T-helper 17 cell (primary cell): ENCODE measurements around the gene FNDC11. TPM values are rescaled to one million over a fixed set of nuclear protein-coding genes. Genes with fewer than 3 reads are reported as not detected.
"Not testable (repeated sequence)": the region's sequence is repeated elsewhere in the genome, so short reads cannot be mapped to it uniquely, and the experiment has no call there.

Experiments used
- ATAC-seq: fragments of 150-1000 bp; cut with Tn5 transposase; 2 replicates; pipeline ENCODE4 v1.10.0; 2021; ENCODE audit warnings: mild to moderate bottlenecking, moderate library complexity
- DNase-seq, 3 donors: peaks; one replicate each; pipeline versions ENCODE4 v3.0.0 to v3.0.0-alpha.2; 2020 to 2021
- H3K9me3 ChIP-seq: one replicate; pipeline ENCODE4 v1.7.0; 2013; ENCODE audit warnings: low read length, mild to moderate bottlenecking; ENCODE audit not compliant: control insufficient read depth, poor library complexity, severe bottlenecking
- H3K27ac Mint-ChIP-seq: one replicate; pipeline ENCODE4 v1.8.0; 2022; ENCODE audit warnings: mild to moderate bottlenecking, moderate library complexity, mixed read lengths
- H3K27me3 Mint-ChIP-seq: one replicate; pipeline ENCODE4 v1.8.0; 2022; ENCODE audit warnings: mixed read lengths
- H3K36me3 Mint-ChIP-seq: one replicate; pipeline ENCODE4 v1.8.0; 2022; ENCODE audit warnings: low read depth, mixed read lengths
- H3K4me1 Mint-ChIP-seq: one replicate; pipeline ENCODE4 v1.8.0; 2022; ENCODE audit warnings: mild to moderate bottlenecking, mixed read lengths
- H3K4me3 Mint-ChIP-seq: one replicate; pipeline ENCODE4 v1.8.0; 2022; ENCODE audit warnings: mild to moderate bottlenecking, moderate library complexity, mixed read lengths
- total RNA-seq, 4 donors: library from RNA in 2 of 4; stranded (reverse) in 2 of 4; gene quantifications; one replicate each; pipeline ENCODE4 v1.2.3 and lab custom pipeline; 2022 to 2026

Gene FNDC11
- total RNA-seq, 2 donors from 2014 or later: 0.44 to 0.99 TPM

DNA sequence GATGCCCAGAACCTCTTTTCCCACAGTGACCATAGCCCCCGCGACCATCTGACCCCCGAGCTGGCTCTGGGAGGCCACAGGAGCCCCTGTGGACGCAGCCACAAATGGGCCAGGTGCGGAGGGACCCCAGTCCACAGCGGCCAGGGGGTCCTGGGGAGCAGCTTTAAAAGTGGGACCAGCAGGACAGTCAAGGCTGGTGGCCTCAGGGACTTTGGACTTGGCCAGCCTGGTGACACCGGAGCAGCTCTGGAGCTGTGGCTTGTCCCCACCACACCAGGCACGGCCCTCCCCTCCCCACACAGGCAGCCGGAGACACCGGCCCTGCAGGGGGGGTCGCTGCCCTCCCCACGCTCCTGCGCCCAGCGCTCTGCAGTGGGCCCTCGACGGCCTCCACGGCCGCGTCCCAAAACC lies 3.5 kb downstream of the FNDC11 start:
- Mint-ChIP-seq H3K27ac (no peak overlapping the region), H3K36me3 (peaks cover 4% of the 10 kb centered on the region)

DNA sequence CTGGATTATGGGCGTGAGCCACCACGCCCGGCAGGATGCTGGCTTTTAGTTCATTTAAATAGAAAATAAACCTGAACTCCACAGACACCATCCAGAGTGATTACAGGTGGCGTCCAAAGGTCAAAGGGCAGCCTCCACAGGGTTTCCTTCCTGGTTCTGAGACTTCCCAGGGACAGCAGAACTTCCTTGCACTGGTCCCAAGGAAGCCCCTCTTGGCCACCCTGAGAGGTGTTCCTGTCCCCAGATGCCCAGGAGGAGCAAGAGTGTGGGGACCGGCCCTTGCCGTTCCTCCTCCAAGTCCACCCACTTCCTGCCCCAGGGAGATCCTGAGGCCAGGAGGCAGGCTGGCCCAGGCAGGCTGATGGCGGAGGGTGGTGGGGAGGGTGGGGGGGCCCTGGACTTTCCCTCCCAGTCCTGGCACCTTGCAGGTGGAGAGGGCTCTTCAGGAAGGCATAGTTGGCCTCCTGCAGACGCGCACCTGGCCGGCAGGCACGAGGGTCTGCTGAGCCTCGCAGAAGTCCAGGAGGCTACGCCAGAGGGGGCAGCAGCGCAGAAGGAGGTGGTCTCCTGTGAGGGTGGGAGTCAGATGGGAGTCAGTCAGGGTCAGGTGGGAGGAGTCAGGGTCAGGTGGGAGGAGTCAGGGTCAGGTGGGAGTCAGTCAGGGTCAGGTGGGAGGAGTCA lies 5.0 kb downstream of the FNDC11 start:
- ATAC-seq: peak; percentile 19
- DNase-seq: no peak
- no peak overlapping the region for H3K4me3 Mint-ChIP-seq
- H3K4me1 Mint-ChIP-seq: peaks cover 5% of the 10 kb centered on the region
- no peaks in the 10 kb centered on the region for H3K9me3 ChIP-seq
- H3K27ac Mint-ChIP-seq: no peak overlapping the region
- peaks cover 4% of the 10 kb centered on the region for H3K36me3 Mint-ChIP-seq
- H3K27me3 Mint-ChIP-seq: no peaks in the 10 kb centered on the region

More for the DNA sequence above, 3.5 kb downstream of the FNDC11 start:
- DNase-seq: no peak
- no peaks in the 10 kb centered on the region for H3K9me3 ChIP-seq
- H3K4me3 Mint-ChIP-seq: no peak overlapping the region
- H3K4me1 Mint-ChIP-seq: peaks cover 9% of the 10 kb centered on the region
- H3K27me3 Mint-ChIP-seq: no peaks in the 10 kb centered on the region
- no peak for ATAC-seq

GRCh38 chr20:63559485-63560332 lies 5.8 kb downstream of the FNDC11 start:
- H3K27me3 Mint-ChIP-seq, H3K9me3 ChIP-seq, ATAC-seq, H3K27ac Mint-ChIP-seq, H3K4me1 Mint-ChIP-seq, H3K4me3 Mint-ChIP-seq, H3K36me3 Mint-ChIP-seq: not testable (repeated sequence)
- DNase-seq: peak in 1 of 3 donors; percentile 51

GRCh38 chr20:63560333-63560805 lies 6.4 kb downstream of the FNDC11 start:
- Mint-ChIP-seq H3K27ac (no peak overlapping the region), H3K36me3 (peaks cover 4% of the 10 kb centered on the region), H3K4me1 (peaks cover 5% of the 10 kb centered on the region), H3K27me3 (no peaks in the 10 kb centered on the region), H3K4me3 (no peak overlapping the region)
- no peak for DNase-seq
- no peaks in the 10 kb centered on the region for H3K9me3 ChIP-seq
- no peak for ATAC-seq

DNA sequence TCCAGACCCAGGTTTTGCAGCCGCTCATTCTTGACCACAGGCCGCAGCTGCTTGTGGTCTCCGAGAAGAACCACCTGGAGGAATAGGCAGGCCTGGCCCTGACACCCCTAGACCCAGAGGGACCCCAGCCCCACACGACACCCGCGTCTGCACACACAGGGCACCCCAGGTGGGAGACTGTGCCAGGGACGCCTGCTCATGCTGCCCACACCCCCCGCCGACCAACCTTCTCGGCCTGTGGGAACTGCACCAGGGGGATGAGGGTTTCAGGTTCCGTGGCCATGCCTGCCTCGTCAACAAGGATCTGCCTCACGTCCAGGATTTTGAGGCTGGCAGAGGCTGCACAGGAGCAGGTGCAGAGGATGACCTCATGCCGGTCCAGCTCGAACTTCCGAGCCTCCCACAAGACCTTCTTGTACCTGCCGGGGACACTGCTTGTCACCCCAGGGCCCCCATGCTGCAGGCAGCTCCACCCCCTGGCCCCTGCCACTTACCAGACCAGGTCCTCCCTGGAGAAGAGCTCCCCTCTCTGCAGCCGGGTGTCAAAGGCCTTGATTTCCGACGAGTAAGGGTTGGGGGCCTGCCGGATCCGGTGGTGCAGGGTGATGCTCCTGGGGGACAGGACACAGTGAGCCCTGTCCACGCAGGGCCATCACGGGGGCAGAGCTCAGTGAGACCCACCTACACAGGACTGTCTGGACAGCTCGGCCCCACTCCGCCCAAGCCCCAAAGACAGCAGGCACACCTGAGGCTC lies 7.1 kb downstream of the FNDC11 start:
- H3K9me3 ChIP-seq: no peaks in the 10 kb centered on the region
- Mint-ChIP-seq H3K27me3 (no peaks in the 10 kb centered on the region), H3K4me1 (peaks cover 5% of the 10 kb centered on the region), H3K36me3 (peaks cover 4% of the 10 kb centered on the region), H3K4me3 (no peak overlapping the region), H3K27ac (no peak overlapping the region)
- ATAC-seq: no peak
- no peak for DNase-seq

GRCh38 chr20:63561624-63562396 lies 7.9 kb downstream of the FNDC11 start:
- ATAC-seq (no peak), DNase-seq (no peak)
- H3K9me3 ChIP-seq: no peaks in the 10 kb centered on the region
- Mint-ChIP-seq H3K27ac (no peak overlapping the region), H3K4me1 (peaks cover 5% of the 10 kb centered on the region), H3K27me3 (no peaks in the 10 kb centered on the region), H3K36me3 (peaks cover 4% of the 10 kb centered on the region), H3K4me3 (no peak overlapping the region)

DNA sequence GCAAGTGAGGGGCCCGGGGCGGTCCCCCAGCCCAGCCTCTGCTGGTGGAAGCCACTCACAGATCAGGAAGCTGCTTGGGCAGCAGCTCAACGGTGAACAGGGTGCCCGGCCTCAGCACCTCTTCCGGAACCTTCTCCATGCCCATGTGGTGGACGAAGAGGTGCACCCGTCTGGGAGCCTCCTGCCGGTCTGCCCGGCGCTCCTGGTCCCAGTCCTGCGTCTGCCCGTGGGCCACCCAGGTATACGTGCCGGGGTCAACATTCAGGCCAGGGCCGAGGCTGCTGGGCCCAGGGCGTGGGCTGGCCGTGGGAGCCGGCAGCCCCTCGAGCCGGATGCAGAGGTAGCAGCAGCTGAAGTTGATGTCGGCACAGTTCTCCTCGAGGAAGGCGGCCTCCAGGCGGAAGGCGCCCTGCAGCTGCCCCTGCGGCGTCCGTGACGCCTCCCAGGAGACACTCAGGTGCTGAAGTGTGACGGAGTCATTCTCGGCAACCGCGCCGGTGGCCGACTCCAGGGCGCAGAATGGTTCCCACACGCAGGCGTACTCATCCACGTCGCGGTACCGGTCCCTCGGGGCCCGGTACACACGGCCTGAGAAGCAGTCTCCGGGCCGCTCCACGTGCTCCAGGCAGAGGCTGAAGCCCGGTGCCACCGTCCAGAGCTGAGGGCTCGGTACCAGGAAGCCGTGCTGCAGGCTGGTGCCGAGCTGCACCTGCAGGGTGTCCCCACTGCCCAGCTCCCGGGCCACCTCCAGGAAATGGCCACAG lies 8.7 kb downstream of the FNDC11 start:
- no peak for ATAC-seq
- Mint-ChIP-seq H3K4me1 (peaks cover 7% of the 10 kb centered on the region), H3K27me3 (no peaks in the 10 kb centered on the region), H3K4me3 (no peak overlapping the region), H3K36me3 (peaks cover 4% of the 10 kb centered on the region), H3K27ac (no peak overlapping the region)
- no peak for DNase-seq
- H3K9me3 ChIP-seq: no peaks in the 10 kb centered on the region

GRCh38 chr20:63563225-63563935 lies 9.4 kb downstream of the FNDC11 start:
- Mint-ChIP-seq H3K4me3 (no peak overlapping the region), H3K36me3 (peaks cover 4% of the 10 kb centered on the region), H3K4me1 (peaks cover 11% of the 10 kb centered on the region), H3K27ac (no peak overlapping the region), H3K27me3 (no peaks in the 10 kb centered on the region)
- DNase-seq: no peak
- no peaks in the 10 kb centered on the region for H3K9me3 ChIP-seq
- ATAC-seq: no peak

GRCh38 chr20:63564036-63564810 lies 10.3 kb downstream of the FNDC11 start:
- Mint-ChIP-seq H3K27me3 (no peaks in the 10 kb centered on the region), H3K36me3 (peaks cover 2% of the 10 kb centered on the region)

GRCh38 chr20:63565021-63565698 lies 11.2 kb downstream of the FNDC11 start:
- ATAC-seq: no peak
- H3K4me1 Mint-ChIP-seq: peaks cover 15% of the 10 kb centered on the region
- H3K36me3 Mint-ChIP-seq: peaks cover 2% of the 10 kb centered on the region
- no peak for DNase-seq
- H3K27me3 Mint-ChIP-seq: no peaks in the 10 kb centered on the region
- H3K4me3 Mint-ChIP-seq: no peak overlapping the region
- H3K27ac Mint-ChIP-seq: no peak overlapping the region
- no peaks in the 10 kb centered on the region for H3K9me3 ChIP-seq

More at GRCh38 chr20:63564036-63564810, 10.3 kb downstream of the FNDC11 start:
- Mint-ChIP-seq H3K4me1 (peaks cover 12% of the 10 kb centered on the region), H3K4me3 (no peak overlapping the region), H3K27ac (no peak overlapping the region)
- H3K9me3 ChIP-seq: no peaks in the 10 kb centered on the region
- no peak for ATAC-seq
- DNase-seq: no peak
